Measurements from ENCODE around the gene ARHGEF11. TPM values are rescaled to one million over a fixed set of nuclear protein-coding genes. Genes with fewer than 3 reads are reported as not detected.

ARHGEF11 gene
- total RNA-seq, 1 donor from 2014 or later: 37.7 TPM

DNA sequence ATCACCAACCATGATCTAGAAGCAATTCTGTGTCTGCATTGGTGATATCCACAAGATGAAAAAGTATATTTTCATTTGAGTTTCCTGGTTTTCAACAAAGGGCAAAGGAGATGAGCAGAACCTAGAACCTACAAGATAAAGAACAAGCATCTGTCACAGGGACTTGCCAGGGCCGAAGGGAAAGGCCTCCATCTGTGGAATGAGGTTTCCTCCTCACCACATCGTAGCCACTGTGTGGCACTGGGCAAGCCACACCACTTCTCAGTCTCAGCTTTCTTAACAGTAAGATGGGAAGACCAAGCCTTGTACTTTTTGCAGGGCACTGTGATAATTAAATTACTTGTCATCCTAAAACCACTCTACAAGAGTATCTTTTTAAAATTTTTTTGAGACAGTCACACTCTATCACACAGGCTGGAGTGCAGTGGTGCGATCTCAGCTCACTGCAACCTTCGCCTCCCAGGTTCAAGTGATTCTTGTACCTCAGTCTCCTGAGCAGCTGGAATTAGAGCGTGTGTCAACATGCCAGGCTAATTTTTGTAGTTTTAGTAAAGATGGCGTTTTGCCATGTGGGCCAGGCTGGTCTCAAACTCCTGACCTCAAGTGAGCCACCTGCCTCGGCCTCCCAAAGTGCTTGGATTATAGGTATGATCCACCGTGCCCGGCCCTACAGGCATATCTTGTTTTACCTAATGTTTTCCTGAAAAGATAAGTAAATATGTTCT is 45.8 kb downstream of the ARHGEF11 start:
- DNase-seq (ENCODE audit: low spot score): no peak

DNA sequence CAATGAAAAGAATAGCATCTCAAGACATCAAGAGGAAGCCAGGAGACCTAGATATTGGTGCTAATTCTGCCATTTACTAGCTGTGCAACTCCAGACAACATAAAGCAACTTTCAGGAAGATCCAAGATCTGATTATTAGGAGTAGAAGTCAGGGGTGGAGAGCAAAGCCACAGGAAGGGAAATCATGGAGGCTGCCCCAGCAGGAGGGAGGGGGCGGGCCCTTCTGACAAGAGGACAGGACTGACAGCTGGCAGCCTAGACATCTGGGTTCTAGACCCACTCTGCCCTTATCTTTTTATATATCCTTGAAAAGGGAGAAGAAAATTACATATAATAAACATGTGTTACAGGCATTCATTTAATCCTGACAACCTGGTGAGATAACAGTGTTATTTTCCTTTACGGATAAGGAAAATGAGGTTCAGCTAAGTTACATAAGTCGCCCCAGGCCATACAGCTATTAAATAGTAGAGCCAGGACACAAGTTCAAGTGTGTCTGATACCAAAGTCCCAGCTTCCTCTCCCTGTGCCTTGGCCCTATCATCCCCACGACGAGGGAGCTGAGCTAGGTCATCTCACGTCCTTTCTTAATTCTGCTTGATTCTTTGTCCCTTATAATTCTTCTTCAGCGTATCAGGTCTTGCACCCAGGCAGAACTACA is 46.6 kb downstream of the ARHGEF11 start:
- no peak for DNase-seq (ENCODE audit: low spot score)

DNA sequence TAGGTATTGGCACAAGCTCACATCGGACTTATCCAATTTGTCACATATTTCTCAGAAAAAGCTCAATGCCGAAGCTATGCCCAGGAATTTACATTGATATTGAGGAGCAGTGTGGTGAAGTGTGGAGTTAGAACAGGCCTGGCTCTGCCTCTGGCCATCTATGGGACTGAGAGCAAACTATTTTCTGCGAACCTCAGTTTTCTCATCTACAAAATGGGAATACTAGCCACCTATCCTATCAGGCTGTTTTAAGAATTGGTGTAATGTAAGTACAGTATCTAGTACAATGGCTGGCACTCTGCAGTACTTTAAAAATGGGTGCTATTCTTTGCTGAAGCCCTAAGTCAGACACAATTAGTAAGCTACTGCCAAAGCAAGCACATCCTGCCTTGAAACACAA is 47.2 kb downstream of the ARHGEF11 start:
- DNase-seq (ENCODE audit: low spot score): no peak

DNA sequence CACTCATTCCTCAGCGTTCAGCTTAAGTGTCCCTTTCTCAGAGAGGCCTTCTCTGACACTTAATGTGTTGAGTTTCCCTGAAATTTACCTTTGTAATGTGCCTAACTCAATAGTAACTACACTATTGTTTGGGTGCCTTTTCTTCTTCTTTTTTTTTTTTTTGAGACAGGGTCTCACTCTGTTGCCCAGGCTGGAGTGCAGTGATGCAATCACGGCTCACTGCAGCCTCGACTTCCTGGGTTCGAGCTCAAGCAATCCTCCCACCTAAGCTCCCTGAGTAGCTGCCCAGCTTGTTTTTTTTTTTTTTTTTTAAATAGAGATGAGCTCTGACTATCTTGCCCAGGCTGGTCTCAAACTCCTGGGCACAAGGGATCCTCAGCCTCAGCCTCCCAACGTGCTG is 50.1 kb downstream of the ARHGEF11 start:
- no peak for DNase-seq (ENCODE audit: low spot score)

DNA sequence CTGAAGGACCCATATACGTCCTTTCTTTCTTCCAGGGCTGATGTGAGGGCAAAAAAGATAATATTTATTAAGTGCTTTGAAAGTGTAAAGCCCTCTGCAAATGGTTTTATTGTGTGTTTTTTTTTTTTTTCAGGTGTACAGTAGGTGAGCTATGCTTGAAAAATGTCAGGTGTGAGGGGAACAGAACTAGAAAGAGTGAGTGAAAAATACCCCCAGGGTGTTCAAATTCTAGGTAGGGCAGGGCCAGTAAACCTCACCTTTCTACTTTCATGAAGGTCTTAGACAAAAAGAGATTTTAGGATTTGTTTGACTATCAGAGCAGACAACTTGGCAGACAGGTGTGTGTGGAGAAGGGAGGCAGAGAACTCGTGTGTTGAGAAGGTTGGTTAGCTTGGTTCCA is 51.3 kb downstream of the ARHGEF11 start:
- no peak for DNase-seq (ENCODE audit: low spot score)

DNA sequence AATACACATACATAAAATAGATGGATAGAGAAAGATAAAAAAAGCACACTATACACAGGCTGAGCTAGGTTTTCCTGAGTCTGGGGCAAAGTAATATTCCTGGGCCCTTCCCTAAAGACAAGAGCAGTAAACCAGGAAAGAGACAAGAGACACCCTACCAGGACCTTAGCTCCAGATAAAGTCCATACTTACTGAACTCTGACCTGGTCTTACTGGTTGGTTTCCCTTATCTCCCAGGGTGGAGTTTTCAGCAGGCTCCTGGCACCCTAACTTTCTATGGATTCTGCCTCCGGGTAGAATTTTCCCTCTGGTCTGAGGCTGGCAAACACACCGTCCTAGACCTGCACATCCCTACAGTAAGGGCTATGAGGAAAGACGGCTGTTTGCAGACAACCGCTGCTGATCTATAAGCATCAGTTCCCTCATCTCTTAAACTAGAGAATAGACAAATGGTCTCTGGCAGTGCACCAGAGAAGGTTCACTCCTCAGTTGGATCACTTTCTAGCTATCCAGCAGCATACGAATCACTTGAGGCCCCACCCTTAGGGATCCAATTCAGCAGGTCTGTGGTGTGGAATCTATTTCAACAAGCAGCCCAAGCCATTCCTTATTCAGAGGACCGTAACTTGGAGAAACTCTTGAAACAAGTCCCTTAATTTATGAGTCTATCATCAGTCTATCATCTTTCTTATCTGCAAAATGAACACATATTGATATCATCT is 52.0 kb downstream of the ARHGEF11 start:
- no peak for DNase-seq (ENCODE audit: low spot score)

DNA sequence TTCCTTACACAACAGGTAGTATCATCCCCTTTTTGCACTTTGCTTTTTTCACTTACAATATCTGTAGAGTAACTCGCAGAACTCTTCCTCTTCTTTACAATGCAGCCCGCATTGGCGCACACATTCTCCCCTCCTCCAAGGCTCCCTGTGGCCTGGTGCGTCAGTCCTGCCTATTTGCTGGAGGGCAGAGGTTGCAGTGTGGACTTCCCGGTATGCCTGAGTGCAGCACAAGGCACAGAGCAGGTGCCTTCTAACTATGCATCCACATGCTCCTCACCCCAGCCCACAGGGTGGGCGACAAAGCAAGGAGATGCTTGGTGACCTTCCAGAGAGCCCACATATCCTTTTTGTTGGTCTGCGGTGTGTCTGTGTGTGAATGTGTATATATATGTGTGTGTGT is 53.3 kb downstream of the ARHGEF11 start:
- DNase-seq (ENCODE audit: low spot score): no peak

DNA sequence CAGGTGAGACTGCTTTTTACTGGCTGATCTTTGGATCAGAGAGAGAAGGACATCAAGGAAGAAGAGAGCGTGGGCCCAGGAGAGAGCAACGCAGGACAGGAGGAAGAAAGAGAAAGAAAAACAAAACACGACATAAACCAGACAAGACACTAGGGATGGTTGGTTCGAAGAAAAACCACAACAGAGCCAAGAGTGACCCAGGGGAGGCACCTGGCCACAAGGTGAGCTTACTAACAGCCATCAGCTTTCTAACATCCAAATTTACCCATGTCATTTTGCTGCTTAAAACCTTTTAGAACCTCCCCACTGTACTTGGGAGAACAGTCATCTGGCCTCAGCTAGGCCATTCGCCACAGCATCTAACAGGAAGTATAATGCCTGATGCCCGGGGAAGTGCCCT is 57.8 kb downstream of the ARHGEF11 start:
- DNase-seq (ENCODE audit: low spot score): no peak

DNA sequence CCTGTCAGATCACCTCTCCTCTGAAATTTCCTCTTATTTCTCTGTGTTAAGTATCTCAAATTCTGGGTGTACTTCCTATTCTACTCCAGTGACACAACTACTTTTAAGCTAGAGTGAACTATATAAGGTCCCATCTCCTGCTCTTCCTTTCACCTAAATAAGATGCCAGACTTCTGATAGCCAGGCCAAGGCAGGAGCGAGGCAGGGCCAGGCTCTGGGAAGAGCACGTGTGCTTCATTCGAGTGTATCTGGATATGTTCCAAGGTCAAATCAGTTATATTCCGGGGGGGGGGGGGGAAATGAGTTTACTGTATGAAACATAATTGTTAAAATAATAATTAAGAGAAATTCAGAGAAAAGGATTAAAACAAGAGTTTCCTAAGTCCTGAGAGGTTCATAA is 65.0 kb downstream of the ARHGEF11 start:
- no peak for DNase-seq (ENCODE audit: low spot score)

DNA sequence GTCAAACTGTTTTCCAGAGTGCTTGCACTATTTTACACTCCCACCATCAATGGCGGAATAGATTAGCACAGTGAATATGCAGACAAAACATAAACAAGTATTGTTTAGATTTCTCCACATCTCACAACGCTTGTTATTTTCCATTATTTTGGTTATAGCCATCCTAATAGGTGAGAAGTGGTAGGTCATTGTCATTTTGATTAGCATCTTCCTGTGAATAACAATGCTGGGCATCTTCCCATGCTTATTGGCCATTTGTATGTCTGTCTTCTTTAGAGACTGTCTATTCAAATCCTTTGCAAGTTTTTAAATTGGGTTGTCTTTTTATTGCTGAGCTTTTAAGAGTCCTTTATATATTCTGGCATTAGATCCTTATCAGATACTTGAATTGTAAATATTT is 70.5 kb downstream of the ARHGEF11 start:
- DNase-seq (ENCODE audit: low spot score): no peak

DNA sequence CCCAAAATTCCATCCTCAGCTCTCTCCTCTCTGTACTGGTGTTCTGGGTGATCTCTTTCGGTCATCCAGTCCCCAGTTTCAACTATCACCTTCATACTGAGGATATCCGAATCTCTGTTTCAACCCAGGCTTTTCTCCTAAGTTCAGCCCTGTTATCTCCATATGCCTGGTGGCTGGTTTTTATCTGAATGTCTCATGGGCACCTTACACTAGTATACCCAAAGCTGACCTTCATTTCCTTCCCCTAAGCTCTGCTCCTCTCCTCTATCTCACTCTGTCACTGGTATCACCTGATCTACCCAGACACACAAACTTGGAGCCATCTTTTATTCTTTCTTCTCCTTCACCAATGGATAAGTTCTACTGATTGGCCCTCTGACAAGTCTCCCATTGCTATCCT is 72.1 kb downstream of the ARHGEF11 start:
- no peak for DNase-seq (ENCODE audit: low spot score)

DNA sequence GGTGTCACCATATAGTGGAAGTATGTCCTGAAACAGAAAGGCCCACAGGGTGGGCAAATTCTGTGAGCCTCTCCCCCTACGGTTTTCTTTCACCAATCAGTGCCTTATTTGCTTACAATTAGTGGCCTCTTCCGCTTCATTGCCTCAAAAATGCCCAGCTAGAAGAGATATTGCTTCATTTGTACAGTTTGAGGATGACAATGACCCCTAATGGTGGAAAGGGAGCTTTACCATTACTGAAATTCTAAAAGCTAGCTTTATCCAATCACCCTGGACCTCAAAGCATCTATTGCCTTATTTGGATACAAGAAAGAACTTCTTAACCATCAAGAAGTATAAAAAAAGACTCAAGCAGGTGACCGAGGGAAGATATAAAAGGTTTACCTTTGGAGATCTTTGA is 75.5 kb downstream of the ARHGEF11 start:
- no peak for DNase-seq (ENCODE audit: low spot score)

DNA sequence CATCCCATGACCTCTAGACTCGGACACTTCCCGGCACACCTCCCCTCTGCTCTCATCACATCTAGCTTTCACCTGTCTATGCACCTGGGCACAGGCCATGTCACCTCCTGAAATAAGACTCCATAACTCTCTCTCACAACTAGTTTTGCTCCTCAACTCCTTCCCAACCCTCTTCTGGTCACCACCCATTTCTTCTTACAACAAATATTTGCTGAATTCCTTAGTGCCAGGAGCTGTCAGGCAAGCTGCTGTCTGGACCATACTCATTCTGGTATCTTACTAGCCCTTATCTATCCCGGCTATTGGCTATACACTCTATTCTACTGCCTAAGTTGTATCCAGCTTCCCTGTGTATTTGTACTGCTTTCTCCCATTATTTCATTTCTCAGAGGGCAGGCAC is 76.0 kb downstream of the ARHGEF11 start:
- DNase-seq (ENCODE audit: low spot score): no peak

DNA sequence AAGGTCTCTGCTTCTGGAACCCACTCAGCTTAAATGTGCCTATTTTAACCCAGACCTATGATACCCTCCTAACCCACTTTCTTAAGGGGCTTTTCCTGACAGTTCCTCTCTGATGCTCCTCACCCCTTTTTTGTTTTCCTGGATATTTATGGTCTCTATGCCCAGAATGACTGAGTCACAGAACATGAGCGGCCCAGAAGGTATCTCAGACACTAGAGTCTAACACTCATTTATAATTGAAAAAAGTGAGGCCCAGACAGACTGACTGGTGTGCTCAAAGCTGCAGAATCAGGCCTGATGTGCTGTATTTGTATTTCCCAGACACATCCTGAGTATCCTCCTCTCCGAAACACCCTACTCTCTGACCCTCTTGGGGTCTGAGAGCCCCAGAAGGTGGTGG is 81.1 kb downstream of the ARHGEF11 start:
- DNase-seq (ENCODE audit: low spot score): no peak

DNA sequence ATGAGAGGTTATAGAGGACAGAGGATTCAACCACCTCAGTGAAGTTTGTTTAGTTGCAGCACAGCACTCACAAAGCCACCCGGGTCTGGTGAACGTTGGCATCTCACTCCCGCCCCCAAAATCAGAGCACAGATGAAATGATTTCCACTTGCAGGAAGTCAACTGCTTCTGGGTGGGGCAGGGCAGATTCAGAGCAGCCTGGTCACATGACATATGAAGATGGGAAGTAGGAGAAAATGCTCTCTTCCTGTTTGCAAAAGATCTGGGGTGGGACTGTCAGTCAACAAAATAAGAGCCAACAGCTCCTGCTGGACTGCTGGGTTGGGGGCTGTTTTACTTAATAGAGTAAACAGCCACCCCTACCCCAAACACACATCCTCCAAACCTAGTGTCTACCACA is 81.9 kb downstream of the ARHGEF11 start:
- no peak for DNase-seq (ENCODE audit: low spot score)

DNA sequence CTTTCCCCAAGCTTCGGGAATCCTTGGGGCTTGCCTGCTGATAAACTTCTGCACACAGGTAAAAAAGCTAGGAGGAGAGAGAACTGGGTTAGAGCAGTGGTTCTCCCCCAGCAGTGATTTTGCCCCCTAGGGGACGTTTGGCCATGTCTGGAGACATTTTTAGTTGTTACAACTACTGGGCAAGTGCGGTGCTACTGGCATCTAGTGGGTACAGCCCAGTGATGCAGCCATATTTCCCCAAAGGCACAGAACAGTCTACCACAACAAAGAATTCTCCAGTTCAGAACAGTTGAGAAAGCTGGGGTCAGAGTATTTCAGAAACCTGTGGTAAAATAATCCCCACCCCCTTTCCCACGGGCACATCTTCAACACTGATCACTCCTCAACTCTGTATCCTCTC is 83.8 kb downstream of the ARHGEF11 start:
- DNase-seq (ENCODE audit: low spot score): no peak

DNA sequence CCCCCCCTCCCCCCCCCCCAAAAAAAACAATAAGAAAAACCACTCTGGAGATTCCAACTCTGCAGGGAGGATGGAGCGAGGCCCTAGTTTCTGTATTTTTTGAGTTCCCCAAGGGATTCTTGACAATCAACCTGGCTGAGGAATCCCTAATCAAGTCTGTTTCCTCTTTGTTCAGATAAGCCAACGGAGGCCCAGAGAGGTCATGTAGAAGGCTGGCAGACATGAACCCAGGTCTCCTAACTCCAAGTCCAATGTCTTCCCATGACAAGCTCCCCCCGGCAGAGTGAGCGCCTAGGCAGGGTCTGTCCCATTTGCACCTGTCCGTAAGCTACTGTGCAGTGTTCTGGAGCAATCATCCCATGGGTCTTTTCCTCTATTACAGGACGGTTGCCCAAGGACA is 85.6 kb downstream of the ARHGEF11 start:
- no peak for DNase-seq (ENCODE audit: low spot score)

DNA sequence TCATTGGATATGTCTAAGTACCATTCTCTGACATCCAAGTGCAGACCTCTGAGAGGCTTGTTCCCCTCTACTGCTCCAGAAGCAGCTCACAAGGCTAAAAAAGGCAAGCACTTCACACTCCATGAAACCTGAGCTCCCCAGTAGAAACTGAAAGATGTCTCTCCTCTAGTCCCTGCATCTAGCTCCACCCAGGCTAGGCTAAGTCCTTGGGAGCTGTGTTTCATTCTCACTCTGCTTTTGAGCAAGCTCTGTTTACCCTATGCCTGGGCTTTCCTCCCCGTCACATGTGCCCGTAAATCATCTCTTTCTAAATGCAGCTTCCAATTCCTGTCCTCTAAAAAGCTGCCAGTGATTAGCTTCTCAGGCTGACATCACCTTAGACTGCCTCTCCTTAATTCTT is 86.1 kb downstream of the ARHGEF11 start:
- DNase-seq (ENCODE audit: low spot score): no peak

DNA sequence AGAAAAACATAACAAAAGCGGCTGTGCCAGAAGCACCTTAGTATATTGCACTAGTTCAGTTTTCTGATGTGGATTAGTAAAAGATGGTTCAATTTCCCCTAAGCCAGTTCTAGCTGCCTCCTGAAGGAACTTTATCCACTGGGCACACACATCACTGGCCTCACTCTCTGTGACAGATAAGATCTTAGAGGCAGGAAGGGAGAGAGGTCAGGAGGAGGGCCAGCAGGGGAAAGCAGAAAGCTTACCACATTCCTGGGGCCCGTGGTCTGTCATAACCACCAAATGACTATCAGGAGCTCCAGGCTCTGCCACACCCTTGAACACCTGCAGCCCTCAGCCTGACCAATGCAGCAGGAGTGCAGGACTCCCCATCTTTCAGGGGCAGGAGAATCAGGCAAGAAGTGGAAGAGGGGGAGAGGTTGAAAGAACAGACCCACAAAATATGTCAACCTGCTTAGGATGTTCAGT is 87.3 kb downstream of the ARHGEF11 start:
- DNase-seq (ENCODE audit: low spot score): no peak

DNA sequence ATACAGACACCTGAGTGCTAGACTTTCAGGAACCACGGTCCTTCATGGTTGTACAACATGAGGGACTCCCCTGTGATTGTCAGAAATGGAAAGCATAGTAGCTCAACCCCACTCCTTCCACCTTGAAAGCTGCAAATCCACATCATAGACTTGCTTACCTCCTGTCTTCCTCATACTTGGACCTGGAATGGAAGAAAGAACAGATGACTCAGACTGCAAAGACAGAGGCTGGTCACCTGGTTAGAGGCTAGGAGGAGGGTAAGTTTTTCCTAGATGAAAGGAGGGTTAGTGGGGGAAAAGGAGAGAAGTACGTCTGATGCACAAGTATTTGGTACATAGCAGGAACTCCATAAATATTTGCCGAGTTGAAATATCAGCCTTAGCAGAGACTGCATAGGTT is 87.9 kb downstream of the ARHGEF11 start:
- DNase-seq (ENCODE audit: low spot score): no peak

DNA sequence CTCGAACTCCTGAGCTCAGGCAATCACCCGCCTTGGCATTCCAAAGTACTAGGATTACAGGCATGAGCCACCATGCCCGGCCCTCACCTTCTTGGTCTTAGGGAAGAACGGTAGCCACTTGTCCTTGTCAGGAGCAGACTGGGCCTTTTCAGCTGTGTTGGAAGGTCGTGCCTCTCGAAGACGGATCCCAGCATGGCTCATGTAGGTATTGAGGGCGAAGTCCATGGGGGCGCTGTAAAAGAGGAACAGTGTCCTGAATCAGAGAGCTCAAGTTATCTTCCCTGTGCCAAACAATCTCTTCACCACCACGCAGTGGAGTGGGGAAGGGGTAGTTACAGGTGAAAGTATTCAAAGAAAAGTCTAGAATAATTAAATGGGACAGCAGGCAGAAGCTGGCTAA is 89.2 kb downstream of the ARHGEF11 start:
- DNase-seq (ENCODE audit: low spot score): no peak

DNA sequence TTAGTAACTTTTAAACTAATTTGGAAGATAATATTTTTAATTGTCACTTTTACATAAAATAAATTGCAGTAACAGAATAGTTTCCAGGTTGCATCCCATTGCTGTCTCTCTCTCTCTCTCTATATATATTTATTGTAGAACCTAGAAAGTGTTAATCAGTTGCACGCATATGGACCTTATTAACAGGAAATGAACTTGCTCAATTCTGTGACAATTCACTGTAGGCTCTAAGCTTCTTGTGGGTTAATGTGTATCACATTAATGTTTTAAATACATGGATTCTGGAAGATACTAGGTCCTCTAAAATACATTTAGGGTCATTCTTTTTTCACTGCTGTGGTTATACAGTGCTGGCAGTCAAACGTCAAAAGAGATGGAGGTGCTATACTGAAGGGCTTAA is 92.0 kb downstream of the ARHGEF11 start:
- DNase-seq (ENCODE audit: low spot score): no peak

DNA sequence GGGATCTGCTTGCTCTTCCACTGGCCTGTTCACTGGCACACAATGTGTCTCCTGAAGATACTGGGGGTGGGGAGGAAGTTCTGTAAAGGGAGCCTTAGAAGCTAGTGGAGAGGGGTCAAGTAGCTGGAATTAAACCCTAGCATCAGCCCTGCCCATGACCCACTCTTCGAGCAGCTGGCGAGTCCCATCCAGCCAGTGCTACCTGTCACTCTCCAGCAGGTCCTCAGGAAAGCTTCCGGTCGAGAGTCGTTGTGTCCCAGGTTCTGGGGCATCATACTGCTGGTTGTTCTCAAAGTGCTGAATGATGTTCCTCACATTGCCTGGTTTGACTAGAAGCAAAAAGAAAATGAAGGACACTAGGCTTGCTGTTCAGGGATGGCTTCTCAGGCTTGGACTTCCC is 94.2 kb downstream of the ARHGEF11 start:
- DNase-seq (ENCODE audit: low spot score): no peak

Measured in mesenteric fat pad (tissue), 1 donor.